ENCODE data around the gene MYH10.

DNA sequence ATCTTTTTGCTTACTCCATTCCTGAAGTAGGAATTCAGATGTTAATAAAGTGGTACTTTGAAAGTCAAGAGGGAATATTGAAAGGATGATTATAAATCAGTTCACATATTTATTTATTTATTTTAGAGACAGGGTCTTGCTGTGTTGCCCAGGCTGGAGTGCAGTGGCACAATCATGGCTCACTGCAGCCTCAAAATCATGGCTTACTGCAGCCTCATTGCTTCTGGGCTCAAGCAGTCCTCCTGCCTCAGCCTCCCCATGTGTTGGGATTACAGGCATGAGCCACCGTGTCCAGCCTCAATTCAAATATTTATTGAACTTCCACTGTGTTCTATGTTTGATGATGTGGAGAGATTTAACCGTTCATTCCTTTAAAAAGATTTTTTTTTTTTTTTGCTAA is 188.2 kb downstream of the MYH10 start:
- TF ChIP-seq POLR2AphosphoS5 (IDR thresholded peaks at IDR 0.05) (no peak), TAF1 (IDR thresholded peaks at IDR 0.05; ENCODE audit: low read depth) (no peak), SMC3 (conservative IDR thresholded peaks at IDR 0.05; ENCODE audit: poor library complexity) (no peak), EP300 (conservative IDR thresholded peaks at IDR 0.05; ENCODE audit: poor library complexity, severe bottlenecking) (no peak), EZH2 (IDR thresholded peaks at IDR 0.05; ENCODE audit: borderline replicate concordance, insufficient read depth, low read length, poor library complexity, severe bottlenecking) (no peak)
- TF ChIP-seq, protein P1, sequence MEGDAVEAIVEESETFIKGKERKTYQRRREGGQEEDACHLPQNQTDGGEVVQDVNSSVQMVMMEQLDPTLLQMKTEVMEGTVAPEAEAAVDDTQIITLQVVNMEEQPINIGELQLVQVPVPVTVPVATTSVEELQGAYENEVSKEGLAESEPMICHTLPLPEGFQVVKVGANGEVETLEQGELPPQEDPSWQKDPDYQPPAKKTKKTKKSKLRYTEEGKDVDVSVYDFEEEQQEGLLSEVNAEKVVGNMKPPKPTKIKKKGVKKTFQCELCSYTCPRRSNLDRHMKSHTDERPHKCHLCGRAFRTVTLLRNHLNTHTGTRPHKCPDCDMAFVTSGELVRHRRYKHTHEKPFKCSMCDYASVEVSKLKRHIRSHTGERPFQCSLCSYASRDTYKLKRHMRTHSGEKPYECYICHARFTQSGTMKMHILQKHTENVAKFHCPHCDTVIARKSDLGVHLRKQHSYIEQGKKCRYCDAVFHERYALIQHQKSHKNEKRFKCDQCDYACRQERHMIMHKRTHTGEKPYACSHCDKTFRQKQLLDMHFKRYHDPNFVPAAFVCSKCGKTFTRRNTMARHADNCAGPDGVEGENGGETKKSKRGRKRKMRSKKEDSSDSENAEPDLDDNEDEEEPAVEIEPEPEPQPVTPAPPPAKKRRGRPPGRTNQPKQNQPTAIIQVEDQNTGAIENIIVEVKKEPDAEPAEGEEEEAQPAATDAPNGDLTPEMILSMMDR (IDR thresholded peaks at IDR 0.05; ENCODE audit: poor library complexity, severe bottlenecking) = no peak

Data from neural cell (in vitro differentiated cells).